Stimulated activated CD8-positive, alpha-beta memory T cell treated with anti-CD3 and anti-CD28 coated beads, Interleukin-12 subunit alpha, Interleukin-12 subunit beta, amount 100 ng/mL, for 1 hour (primary cell): ENCODE results near the gene IL1RL2.

Experiments used
- DNase-seq: peaks from one replicate; pipeline ENCODE4 v3.0.0-alpha.2; 2020; ENCODE audit warnings: low read depth

Gene IL1RL2

DNA sequence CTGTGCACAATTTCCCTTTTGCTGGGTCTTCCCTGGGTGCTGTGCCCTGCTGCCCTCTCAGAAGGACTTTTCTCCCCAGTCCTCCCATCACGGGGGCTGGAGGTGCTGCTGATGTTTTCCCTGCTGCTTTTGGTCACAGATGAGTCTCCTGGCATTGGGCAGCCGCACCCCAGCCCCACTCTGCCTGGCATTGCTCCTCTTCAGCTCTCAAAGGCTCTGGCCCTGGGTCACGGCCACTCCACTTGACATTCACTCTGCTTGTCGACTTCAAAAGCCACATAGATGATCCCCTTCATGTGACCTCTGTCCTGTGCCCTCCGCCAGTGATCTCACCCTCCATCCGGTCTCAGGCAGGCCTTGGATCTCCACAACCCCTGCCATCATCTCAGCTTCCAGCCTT lies 81.0 kb downstream of the IL1RL2 start:
- no peak for DNase-seq

- no peak for DNase-seq
Measured at GRCh38 chr2:102268510-102269199, 81.8 kb downstream of the IL1RL2 start.

- no peak for DNase-seq
Measured at GRCh38 chr2:102269200-102269524, 82.3 kb downstream of the IL1RL2 start.

- no peak for DNase-seq
Measured at GRCh38 chr2:102271844-102272243, 85.0 kb downstream of the IL1RL2 start.

- DNase-seq = no peak
Measured at GRCh38 chr2:102273619-102274211, 86.9 kb downstream of the IL1RL2 start.

- DNase-seq = no peak
Measured at GRCh38 chr2:102276549-102277201, 89.9 kb downstream of the IL1RL2 start.

DNA sequence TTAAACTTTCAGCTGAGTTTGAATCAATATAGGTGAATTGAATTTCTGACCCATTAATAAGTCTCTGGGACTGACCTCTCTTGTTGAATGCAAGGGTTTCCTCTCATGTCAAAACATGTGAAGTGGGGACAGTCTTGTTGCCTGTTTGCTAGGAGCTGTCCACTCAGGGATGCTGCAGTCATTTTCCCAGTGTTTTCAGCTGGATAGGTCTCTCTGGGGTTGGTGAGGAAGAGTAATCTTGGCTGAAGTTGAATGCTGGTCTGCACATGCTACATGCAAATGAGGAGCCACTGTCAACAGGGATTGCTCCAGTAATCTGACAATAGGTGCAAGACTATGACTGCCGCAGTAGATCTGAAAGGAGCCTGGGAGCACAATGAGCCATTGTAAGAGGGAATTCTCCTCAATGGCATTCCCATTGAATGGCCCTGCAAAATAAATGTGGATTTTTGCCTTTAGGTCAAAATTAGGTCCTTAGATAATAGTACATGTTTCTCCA lies 90.4 kb downstream of the IL1RL2 start:
- no peak for DNase-seq

GRCh38 chr2:102278720-102279390 lies 92.0 kb downstream of the IL1RL2 start:
- DNase-seq = no peak

DNA sequence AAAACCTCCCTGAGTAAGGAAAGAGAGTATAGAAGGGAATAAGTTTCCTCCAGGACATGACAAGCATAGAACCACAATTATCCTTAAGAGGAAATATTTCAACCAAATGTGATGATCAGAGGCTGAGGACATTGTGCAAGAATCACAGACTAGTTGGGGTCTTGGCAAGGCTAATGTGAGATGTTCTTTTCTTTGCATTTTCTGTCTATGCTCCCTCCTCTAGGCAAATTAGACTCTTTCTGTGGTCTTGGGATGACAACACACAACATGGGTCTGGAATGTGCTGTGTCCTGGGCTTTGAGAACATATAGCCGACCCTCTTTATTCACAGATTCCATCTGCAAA lies 92.5 kb downstream of the IL1RL2 start:
- DNase-seq = no peak

GRCh38 chr2:102282678-102283091 lies 95.9 kb downstream of the IL1RL2 start:
- DNase-seq = no peak

- no peak for DNase-seq
Measured at GRCh38 chr2:102283996-102284395, 97.2 kb downstream of the IL1RL2 start.

DNA sequence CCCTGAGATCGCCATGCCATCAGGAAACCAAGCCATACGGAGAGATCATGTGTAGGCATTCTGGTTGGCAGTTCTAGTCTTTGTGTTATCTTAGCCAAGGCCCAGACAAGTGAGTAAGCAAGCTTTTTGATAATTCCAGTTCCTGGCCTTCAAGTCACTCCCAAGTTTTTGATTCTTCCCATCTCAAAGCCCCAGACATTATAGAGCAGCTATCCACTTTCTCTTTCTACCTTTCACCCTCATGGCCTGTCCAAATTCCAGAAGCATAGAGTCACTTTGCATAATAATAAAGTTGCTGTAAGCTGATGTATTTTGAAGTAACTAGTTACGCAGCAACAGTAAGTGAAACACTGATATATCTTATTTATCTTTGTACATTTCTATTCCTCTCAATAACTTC lies 97.8 kb downstream of the IL1RL2 start:
- no peak for DNase-seq

- DNase-seq = no peak
Measured at GRCh38 chr2:102285368-102285767, 98.5 kb downstream of the IL1RL2 start.

DNA sequence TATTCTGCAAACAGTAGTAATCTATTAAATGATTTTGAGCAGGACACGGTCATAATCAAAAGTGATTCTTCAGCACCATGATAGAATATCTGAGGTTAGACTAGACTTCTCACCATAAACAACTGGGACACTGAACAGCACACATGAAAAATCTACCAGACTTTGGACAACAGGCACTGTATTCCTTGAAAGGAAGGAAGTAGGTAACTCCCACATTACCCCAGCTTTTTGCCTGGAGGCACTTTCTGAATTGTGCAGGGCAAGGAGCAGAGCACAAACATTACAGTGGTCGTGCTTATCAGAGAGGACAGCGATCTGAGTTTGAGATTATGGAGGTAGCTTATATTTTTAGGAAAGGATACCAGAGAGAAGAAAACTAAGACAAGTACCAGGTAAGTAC lies 99.2 kb downstream of the IL1RL2 start:
- DNase-seq = no peak

- DNase-seq = no peak
Measured at GRCh38 chr2:102289129-102289528, 102.3 kb downstream of the IL1RL2 start.
